GM18858 (cell line): ENCODE measurements around the gene PMFBP1.
"Not testable (repeated sequence)": the region's sequence is repeated elsewhere in the genome, so short reads cannot be mapped to it uniquely, and the experiment has no call there.

Source experiments
- ATAC-seq: cut with Tn5 transposase; IDR thresholded peaks from one replicate; pipeline ENCODE4 v1.9.1; 2021; ENCODE audit not compliant: unreplicated experiment

Gene PMFBP1

DNA sequence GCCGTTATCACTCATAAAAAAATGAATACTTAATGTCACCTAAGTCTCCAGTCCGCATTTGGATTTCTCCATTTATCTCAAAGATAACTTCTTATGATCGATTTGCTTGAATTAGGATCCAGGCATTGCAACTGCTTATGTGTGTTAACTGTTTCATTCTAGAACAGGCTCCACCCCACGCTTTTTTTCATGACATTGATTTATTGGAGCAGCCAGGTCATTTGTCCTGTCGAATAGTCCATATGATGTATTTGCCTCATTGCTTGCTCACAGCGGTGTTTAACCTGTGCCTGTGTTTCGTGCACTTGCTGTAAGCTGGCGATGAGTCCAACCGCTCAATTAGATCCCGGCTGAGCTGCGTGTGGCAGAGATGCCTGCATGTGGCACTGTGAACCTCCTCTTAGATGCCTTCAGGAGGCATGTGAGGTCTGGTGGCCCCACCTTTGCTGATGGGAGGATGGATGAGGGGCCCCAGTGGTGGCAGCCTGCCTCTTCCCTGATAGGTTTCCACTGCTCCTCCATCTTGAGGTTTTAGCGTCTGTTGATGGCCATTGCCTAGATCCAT lies 61.9 kb downstream of the PMFBP1 start:
- ATAC-seq = no peak

DNA sequence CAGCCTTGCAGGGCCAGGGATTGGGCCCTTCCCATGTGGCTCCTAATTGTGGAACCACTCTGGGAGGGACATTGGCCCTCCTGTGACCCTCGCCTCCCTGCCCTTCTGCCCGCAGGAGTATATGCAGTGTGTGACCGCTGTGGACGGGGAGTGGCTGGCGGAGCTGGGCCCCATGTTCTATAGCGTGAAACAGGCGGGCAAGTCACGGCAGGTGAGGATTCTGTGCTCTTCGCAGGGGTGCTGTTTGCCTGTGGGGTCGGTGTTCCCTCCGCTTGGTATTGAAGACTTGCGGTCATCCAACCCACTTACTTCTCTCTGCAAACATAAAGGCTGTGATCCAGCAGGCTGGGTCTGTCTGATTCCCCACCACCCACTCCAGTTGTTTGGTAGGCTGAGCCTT lies 62.7 kb downstream of the PMFBP1 start:
- no peak for ATAC-seq

DNA sequence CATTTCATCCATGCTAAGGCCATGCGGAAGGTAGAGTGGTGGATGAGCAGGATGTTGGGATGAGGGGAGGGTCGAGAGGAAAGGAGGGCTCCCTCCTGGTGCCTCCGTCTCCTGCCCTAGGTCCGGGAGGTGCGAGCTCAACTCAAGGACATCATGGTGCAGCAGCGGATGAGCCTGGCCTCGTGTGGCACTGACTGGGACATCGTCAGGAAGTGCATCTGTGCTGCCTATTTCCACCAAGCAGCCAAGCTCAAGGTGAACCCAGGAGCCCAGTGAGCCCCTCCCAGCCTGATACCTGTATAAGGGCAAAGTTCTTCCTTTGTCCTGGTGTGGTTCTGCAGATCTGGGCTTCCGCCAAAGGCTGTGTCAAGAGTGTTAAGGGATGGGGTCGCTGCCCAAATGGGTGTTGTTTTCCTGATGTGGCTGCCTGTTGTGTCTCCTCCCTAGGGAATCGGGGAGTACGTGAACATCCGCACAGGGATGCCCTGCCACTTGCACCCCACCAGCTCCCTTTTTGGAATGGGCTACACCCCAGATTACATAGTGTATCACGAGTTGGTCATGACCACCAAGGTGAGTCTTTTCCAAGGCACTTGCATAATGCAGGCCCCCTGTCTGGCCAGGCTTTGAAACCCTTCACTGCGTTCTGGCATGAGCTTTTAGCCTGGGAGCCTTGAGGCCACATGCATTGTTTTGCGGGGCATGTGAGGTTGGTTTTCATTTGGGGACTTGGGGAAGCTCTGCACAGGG lies 63.4 kb downstream of the PMFBP1 start:
- ATAC-seq = no peak

DNA sequence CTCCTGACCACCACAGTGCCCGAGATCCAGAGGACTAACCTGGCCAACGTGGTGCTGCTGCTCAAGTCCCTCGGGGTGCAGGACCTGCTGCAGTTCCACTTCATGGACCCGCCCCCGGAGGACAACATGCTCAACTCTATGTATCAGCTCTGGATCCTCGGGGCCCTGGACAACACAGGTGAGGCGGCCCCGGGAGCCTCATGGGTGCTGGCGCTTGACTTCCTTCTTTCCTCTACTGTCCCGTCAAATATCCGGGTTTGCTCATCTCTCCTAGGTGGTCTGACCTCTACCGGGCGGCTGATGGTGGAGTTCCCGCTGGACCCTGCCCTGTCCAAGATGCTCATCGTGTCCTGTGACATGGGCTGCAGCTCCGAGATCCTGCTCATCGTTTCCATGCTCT lies 64.6 kb downstream of the PMFBP1 start:
- ATAC-seq = no peak

DNA sequence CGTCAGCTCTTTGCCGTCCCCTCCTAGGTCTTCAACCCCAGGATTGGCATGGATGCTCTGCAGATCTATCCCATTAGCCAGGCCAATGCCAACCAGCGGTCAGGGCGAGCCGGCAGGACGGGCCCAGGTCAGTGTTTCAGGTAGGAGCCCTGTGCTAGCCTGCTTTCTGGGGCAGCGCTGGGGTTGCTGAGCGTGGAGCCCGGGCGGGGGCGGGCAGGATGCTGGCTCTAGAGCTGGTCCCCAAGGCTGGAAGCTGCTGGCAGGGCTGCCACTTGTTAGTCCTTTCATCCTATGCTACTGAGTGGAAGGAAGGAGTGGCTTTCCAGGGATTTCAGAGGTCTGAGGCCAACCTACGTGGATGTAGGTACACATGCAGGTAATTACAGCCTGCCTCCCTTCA lies 66.0 kb downstream of the PMFBP1 start:
- ATAC-seq = no peak

DNA sequence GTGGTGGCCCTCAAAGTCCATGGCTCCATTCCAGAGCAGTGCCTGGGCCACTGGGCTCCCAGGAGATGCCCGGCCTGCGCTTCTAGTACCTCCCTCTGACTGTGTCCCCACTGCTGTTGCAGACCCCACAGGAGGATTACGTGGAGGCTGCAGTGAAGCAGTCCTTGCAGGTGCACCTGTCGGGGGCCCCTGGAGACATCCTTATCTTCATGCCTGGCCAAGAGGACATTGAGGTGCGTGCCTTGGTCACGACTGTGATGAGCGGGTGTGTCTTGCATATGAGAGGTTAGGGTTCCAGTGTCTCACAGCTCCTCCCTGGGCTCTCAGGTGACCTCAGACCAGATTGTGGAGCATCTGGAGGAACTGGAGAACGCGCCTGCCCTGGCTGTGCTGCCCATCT lies 67.0 kb downstream of the PMFBP1 start:
- no peak for ATAC-seq

DNA sequence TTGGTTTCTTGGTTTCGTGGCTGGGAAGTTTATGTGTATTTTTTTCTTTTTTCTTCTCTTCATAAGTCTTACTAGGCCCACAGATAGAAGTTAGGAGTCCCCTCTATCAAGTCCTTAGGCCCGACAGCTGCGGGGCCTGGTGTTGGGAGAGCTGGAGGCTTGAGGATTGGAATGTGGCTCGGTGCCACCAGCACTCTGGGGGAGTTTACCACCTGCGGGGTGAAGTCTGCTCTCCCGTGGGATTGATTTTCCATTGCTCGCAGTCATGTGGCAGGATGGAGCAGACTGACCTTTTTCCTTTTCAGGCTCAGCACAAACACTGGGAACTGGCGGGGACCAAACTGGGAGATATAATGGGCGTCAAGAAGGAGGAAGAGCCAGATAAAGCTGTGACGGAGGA lies 70.8 kb downstream of the PMFBP1 start:
- no peak for ATAC-seq

DNA sequence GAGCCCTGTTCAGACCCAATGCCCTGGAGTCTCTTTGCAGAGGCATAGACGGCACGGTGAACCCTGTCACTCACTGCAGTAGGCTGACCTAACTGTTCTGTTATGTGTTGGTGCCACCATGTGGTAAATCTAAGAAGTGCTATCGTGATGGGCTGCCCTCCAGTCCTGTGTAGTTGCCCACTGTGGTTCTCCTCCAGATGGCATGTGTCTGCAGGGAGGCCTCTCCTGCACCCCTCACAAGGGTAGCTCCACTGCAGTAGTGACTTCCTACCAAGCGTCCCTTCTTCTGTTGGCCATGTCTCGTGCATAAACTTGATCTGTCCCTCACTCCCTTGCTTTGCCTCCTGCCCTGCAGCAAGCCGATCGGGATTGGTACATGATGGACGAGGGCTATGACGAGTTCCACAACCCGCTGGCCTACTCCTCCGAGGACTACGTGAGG lies 72.6 kb downstream of the PMFBP1 start:
- ATAC-seq = peak; percentile 70

DNA sequence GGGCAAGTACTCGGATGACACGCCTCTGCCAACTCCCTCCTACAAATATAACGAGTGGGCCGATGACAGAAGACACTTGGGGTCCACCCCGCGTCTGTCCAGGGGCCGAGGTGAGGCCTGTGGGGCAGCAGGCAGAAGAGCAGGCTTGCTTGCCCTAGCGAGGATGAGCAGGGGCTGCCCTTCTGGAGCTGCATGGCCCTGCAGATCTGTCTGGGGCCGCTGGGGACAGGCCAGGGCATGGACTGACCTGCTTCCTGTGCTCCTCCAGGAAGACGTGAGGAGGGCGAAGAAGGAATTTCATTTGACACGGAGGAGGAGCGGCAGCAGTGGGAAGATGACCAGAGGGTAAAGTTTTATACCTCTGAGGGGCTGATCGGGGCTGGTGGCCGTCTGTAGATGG lies 73.0 kb downstream of the PMFBP1 start:
- no peak for ATAC-seq

DNA sequence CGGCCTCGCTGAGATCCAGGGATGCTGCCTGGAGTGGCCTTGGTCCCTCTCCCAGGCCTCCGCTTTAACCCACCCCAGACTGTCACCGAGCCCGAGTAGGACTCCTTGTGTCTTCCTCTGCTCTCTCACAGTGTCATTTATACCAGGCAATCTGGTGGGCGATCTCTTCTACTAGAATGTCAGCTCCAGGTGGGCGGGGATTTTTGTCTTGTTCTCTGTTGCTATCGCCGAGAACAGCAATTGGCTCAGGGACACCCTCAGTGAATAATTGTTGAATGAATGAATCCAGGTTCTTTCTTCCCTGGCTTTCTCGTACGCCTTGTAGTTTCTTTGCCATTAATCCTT lies 77.7 kb downstream of the PMFBP1 start:
- no peak for ATAC-seq

DNA sequence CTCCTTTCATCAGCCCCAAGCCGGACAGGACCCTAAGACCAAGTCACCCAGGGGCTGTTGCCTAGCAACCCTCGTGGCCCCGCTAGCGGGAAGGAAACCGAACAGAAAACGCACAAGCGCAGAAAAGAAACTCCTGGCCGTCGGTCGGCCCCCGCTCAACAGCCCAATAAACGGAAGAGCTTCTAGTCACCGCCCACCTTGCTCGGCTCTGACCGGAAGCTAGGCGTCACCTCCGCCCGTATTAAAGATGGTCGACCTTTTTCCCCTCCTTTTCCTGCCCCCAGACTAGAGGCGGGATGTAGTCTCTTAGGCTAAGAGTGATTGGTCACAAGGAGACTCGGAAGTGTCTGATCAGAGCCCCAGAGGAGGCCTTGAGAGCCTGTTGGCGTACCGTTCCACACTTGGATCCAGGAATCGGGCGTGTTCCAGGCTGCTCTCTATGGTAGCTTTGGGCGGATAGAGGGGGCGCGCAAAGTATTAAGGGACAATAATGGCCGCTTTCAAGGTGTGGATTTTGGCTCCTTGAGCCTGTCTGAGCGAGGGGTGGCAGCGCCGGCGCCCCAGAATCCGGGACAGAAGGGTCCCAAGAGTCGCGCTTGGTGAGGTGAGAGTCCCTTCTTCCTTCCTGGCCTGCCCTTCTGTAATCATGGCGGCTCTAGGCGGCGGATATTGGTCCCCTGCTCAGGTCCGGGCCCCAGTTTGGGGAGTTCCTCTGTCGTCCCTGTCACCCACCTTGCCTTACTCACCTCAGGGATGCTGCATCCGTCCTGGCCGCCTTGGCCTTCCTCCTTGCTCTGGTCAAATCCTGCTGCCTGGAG lies 78.3 kb downstream of the PMFBP1 start, which contains the start of the genes DHX38 and TXNL4B:
Gene DHX38, plus strand, starts transcription at position 400 of the 818 bp plus-strand sequence. CDS start 2,311 bp downstream, outside the sequence.
Gene TXNL4B, minus strand, starts transcription at position 173 of the 818 bp plus-strand sequence. CDS start 2,871 bp downstream, outside the sequence.
- ATAC-seq = peak; percentile 98

DNA sequence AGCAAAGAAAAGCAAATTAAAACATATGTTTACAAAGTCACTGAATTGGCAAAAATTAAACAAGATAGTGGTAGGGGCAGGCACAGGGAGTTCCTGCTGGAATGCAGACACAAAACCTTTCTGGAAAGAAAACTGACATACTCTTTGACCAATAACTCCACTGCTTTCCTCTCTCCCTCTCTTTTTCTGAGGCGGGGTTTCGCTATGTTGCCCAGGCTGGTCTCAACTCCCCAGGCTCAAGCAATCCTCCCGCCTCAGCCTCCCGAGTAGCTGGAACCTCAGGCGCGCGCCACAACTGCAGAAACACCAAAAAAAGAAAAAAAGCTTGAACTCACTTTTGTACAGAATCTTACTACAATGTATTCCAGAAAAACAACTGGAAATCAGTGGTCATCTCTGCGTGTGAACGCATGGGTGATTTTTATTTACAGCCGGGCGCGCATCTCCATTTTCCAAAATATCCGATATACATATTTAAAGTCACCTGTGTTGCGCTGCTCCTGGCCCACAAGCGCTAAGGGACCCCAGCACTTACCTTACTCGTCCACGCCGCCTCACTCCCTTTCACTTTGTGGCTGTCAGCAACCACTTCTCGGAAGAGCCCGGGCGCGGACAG lies 79.0 kb downstream of the PMFBP1 start:
- no peak for ATAC-seq

DNA sequence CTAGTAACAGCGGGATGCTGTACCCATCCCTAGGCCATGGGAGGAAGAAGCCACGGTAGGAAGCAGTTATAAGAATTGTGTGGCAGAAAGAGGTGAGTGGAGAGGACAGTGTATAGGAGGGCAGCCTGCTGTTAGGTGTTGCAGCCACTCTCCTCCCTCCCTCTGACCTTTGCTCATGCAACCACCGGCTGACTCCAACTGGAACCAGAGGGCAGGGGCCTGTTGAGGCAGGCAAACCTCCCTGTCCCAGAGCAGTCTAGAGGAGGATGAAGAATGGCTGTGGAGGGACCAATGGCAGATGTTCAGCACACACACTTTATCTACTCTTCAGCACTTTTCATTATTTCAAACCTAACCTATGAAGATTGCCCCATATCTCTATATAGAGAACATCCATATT lies 80.7 kb downstream of the PMFBP1 start:
- no peak for ATAC-seq

DNA sequence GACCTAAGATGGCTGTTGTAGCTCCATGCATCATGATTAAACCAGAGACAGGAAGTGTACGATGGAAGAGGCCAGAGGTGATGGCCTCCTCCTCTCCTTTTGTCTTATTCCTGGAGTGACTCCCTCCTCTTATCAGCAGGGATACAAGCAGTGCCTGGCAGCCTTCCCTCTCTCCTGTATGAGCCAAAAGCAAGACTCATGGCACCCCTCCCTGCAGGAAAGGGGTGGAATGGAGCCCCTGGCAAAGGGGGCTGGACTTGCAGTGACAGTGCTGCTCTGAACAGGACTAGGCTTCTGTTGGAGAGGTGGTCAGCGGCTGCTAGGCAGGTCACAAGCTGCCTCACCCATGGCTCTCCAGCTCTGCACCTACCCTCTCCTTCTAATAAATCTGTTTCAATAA lies 87.0 kb downstream of the PMFBP1 start:
- no peak for ATAC-seq

DNA sequence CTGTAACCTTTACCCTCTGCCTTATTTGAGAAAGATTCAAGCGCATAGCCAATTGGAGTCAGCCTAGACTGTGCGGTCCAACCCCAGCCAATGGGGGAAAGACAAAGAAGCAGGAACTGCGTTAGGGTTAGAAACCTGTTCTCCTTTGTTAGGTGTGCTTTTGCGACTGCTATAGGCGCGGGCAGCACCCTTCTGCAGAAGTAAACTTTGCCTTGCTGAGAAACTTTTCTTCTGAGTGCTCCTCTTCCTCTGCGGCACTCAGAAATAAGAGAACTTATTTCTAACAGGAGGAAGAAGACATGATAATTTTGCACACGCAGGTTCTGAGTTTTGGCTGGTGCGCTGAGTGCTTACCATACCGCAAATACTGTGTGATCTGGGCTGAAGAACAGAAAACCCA lies 87.5 kb downstream of the PMFBP1 start:
- ATAC-seq = no peak

DNA sequence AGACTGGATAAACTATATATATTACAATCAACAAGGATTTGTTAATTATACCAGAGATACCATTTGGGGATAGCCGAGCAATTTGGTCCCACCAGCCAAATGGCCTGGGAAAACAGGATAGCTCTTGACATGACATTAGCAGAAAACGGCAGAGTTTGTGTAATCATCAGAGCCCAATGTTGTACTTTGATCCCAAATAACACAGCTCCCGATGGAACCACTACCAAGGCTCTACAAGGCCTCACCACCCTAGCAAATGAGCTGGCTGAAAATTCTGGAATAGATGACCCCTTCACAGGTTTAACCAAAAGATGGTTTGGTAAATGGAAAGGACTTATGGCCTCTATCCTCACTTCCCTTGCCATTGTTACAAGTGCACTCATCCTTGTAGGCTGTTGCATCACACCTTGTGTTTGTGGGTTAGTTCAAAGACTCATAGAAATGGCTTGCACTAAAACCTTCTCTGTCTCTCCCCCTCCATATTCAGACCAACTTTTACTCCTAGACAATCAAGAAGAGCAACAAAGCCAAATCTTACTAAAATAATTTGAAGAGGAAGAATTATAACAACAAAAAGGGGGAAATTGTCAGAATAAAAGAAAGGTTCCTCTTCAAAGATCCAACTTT lies 88.1 kb downstream of the PMFBP1 start:
- no peak for ATAC-seq

DNA sequence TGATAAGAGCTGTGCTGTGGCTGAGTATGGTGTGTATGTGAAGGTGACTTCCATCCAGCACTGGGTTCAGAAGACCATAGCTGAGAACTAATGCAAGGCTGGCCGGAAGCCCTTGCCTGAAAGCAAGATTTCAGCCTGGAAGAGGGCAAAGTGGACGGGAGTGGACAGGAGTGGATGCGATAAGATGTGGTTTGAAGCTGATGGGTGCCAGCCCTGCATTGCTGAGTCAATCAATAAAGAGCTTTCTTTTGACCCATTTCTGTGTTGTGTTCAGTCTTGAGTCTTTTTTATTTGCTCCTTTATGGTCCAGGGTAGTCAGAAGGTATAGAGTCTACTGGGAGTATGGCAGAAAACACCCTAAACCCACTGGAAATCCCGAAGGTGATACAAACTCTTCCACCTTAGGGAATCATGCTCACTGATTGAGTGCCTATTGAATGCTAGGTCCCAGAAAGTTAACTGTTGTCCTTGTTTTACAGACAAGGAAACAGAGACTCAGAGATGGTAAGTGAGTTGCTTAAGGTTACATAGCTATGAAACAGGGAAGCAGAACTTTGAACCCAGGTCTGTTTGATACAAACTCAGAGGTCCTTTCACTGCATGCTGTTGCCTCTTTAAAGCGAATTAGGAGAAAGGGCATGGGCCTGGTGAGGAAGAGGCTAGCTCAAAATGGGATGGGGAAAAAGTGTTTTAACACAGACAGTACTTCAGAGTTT lies 94.8 kb downstream of the PMFBP1 start:
- not testable (repeated sequence) for ATAC-seq

DNA sequence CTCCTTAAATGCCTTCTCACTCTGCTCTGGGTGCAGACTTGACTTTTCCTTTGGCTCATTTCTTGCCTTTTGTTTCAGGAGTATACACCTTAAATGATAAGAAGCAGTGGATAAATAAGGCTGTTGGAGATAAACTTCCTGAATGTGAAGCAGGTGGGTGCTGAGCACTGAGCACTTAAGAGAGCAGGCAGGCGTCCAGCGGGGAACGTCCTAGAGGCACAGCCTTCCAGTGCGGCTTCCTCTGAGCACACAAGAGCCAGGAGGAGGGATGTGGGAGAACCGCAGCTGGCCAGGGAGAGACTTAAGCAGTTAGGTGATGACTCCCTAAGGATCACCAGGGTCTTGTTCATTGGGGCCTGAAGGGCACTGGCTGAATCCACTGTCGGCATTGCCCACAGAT lies 96.9 kb downstream of the PMFBP1 start:
- ATAC-seq = not testable (repeated sequence)

DNA sequence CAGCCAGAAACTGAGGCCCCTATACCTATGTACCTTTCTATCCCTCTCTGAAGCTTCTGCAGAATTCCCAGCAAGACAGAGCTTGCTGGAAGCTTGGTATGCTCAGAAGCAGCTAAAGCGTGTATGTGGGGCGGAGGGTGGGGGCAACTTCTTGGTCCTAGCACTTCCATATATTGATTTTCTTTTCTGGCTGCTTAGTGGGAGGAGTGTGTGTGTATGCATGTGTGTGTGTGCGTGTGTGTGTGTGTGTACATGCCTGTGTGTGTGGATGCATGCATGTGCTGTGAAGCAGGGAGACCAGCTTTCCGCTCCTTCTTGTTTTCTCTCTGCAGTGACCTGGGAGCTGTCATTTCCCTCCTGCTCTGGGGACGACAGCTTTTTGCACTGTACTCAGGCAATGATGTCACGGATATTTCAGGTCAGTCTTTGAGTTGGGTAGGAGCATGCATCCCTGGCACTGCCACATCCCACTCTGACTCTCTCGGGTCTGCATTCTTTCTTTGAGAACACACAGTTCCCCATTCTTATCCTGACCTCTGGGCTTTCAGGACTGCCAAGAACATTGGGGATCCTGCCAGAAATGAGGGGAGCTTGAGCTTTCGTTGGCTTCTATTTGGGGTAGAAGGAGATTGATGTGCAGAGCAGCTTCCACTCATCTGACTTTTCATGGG lies 98.3 kb downstream of the PMFBP1 start:
- no peak for ATAC-seq
